ENCODE data around the gene FMNL2. TPM values are rescaled to one million over a fixed set of nuclear protein-coding genes. Genes with fewer than 3 reads are reported as not detected.

FMNL2 gene
- total RNA-seq, 1 experiment from 2014 or later = 33.6 TPM

GRCh38 chr2:152486737-152487400 is 151.9 kb downstream of the FMNL2 start:
- peaks cover 41 to 51% of the 10 kb centered on the region in 2 experiments for H3K4me1 Mint-ChIP-seq
- H3K14ac ChIP-seq (ENCODE audit: insufficient read depth, low read length) = no peak overlapping the region
- no peak overlapping the region for H2BK12ac ChIP-seq (ENCODE audit: insufficient read length, low read depth, low read length)
- H3K23ac ChIP-seq (ENCODE audit: insufficient read length, low read depth, low read length) = no peak overlapping the region
- H3K23me2 ChIP-seq (ENCODE audit: insufficient read length, low read depth, low read length, poor library complexity, severe bottlenecking) = no peaks in the 10 kb centered on the region
- no peak overlapping the region for H2BK5ac ChIP-seq (ENCODE audit: insufficient read length, low read length)
- no peaks in the 10 kb centered on the region for H4K20me1 ChIP-seq (ENCODE audit: control insufficient read depth, insufficient read depth, insufficient read length)
- no peaks in the 10 kb centered on the region for H3K9me3 Mint-ChIP-seq
- H3K9ac ChIP-seq (ENCODE audit: extremely low read depth, insufficient read length, low read length) = no peak overlapping the region
- no peak overlapping the region for H4K5ac ChIP-seq (ENCODE audit: insufficient read length, low read depth, low read length)
- H4K91ac ChIP-seq (ENCODE audit: insufficient read length, low read depth, low read length) = no peak overlapping the region
- H3K4ac ChIP-seq (ENCODE audit: low read depth, low read length) = no peak overlapping the region
- no peak overlapping the region for H3T11ph ChIP-seq (ENCODE audit: low read length)
- H3K79me1 ChIP-seq (ENCODE audit: insufficient read depth, low read depth, low read length, poor library complexity, severe bottlenecking) = peaks cover 2% of the 10 kb centered on the region
- no peak overlapping the region for H2BK15ac ChIP-seq (ENCODE audit: low read depth, low read length)
- H3K4me3 Mint-ChIP-seq = no peak overlapping the region
- H3K9me3 ChIP-seq (ENCODE audit: control insufficient read depth, low read depth, low read length) = no peaks in the 10 kb centered on the region
- H3K4me1 ChIP-seq (ENCODE audit: insufficient read depth, low read length) = peaks cover 9% of the 10 kb centered on the region
- TF ChIP-seq CTCF (conservative IDR thresholded peaks at IDR 0.05) = no peak
- no peak overlapping the region for H2BK20ac ChIP-seq (ENCODE audit: low read depth, low read length, poor library complexity, severe bottlenecking)
- no peak for DNase-seq
- no peak overlapping the region; a peak in 1 of 7 replicates for H3K27ac Mint-ChIP-seq
- H4K8ac ChIP-seq (replicated peaks; ENCODE audit: insufficient read length, low read depth, low read length) = no peak overlapping the region
- no peak overlapping the region for H3K4me2 ChIP-seq (ENCODE audit: insufficient read depth, insufficient read length, low read length)
- no peak overlapping the region for H2BK120ac ChIP-seq (ENCODE audit: low read depth, low read length, poor library complexity, severe bottlenecking)
- no peaks in the 10 kb centered on the region for H3K36me3 Mint-ChIP-seq (ENCODE audit: insufficient read depth in 1 of 3, low read depth in 3 of 3)
- H3K27me3 Mint-ChIP-seq (ENCODE audit: low read depth) = no peaks in the 10 kb centered on the region
- H3K27ac ChIP-seq (ENCODE audit: insufficient read length, low read depth, low read length) = no peak overlapping the region
- H3K18ac ChIP-seq (ENCODE audit: insufficient read length, low read depth, low read length) = no peak overlapping the region
- no peak overlapping the region for H3K56ac ChIP-seq (ENCODE audit: insufficient read length, low read depth, low read length)
- H2AK5ac ChIP-seq (ENCODE audit: insufficient read length, low read length) = no peak overlapping the region
- no peak overlapping the region for H2AFZ ChIP-seq (ENCODE audit: low read length)
- no CpG with 5 or more reads among the region's 3 CpGs for WGBS (ENCODE audit: extremely low coverage, insufficient read length, low lambda C conversion rate)
- no peaks in the 10 kb centered on the region for H3K27me3 ChIP-seq (ENCODE audit: insufficient read depth, low read length)
- peaks cover 6% of the 10 kb centered on the region; the same call in 1 of the 2 replicates for H3K79me2 ChIP-seq (ENCODE audit: insufficient read depth, low read length)

Measured in H9 (cell line).